ENCODE data around the gene GPR183.

GPR183 gene

DNA sequence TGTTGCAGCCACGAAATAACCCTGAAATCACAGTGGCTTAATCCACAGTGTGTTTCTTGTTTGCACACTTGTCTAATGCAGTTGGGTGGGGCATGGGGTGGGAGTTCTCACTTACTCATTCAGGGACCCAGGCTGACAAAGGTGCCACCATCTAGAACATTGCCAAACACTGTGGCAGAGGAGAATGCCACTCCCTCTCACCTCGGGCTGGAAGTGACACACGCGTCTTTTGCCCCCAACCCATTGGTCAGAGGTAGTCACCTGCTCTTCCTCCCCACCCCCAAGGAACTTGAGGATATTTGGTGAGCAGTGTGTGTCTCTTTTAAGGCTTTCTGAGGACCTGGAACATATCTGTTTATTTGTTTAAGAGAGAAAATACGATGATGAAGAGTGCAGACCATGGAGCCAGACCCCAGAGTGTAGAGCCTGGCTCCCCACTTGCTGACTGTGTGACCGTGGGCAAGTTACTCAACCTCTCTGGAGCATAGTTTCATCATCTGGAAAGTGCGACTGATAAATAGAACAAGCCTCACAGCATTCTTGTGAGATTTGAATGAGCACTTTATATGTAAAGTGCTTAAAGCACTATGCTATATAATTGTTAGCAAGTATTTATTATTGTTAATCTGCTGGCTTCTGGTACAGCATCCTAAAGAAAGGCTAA is 17.4 kb downstream of the GPR183 start:
- no peak for DNase-seq

DNA sequence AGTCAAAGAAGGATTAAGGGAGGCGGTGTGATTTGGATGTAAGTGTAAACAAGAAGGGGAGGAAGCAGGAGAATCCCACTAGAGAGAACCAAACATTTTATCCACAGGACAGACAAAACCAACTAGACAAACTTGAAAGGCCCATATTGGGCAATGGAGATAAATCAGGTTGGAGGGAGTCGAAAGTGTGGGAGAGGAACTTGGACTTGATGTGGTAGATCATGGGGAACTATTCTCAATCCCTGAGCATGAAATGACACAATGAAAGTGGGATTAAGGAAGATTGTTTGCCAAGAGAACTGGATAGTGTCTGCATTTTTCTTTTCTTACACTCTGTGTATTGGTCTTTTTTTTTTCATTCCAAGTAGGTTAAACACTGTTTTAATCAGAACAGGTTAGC is 17.9 kb downstream of the GPR183 start:
- DNase-seq: no peak

DNA sequence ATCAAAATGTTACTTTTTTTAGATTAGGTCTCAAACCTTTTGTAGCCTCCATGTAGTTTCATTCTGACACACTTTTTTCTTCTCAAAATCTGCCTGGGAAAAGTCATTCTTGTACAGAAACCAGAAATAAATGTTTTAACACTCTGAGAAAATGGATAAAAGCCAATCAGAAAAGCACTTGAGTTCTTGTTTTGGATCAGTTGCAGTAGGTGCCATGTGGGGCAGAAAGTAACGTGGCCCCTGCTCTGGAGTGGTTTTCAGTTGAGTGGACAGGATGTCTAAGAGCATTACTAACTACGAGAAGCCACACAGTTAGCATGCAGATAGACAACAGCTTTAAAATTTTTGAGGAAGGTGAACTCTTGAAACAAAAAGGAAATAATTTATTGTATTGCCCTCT is 19.1 kb downstream of the GPR183 start:
- DNase-seq: no peak

DNA sequence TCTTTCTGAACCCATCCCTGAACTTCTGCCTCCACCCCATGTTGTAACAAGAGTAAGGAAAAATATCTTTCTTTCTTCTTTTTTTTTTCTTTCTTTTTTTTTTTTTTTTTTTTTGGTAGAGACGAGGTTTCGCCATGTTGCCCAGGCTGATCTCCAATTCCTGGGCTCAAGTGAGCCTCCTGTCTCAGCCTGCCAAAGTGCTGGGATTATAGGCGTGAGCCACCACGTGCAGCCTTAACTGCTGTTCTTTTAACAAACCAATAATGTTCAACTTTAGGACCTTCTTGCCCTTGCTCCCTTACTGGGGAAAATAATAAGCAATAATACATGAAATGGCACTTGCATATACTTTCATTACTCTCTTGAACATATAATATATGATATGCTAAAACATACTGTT is 19.6 kb downstream of the GPR183 start:
- DNase-seq: no peak

DNA sequence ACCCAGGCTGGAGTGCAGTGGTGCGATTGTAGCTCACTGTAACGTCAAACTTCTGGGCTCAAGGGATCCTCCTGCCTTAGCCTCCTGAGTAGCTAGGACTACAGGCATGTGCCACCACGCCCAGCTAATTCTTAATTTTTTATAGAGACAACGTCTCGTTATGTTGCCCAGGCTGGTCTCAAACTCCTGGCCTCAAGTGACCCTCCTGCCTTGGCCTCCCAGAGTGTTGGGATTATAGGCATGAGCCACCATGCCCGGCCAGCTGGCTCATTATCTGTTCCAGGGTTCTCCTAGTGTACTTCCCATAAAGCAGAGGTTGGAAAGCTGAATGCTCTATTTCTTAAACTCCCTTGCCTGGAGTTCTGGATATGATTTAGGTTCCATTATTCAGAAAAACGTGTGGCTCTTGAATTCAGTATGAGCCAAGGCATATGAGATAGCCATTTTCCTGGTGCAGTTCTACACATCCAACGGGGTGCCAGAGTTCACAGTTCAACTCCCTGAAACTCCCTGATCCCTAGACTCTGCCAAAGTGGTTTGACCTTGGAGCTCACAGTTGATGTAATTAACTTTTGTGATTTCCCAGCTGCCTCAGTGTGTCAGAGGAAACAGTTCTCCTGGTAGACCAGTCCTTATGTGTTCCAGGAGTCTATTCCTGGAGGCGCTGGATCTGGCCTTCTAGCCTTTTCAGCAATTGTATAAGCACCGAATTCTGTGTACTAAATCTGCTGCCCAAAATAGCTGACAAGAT is 21.6 kb downstream of the GPR183 start:
- DNase-seq: no peak

DNA sequence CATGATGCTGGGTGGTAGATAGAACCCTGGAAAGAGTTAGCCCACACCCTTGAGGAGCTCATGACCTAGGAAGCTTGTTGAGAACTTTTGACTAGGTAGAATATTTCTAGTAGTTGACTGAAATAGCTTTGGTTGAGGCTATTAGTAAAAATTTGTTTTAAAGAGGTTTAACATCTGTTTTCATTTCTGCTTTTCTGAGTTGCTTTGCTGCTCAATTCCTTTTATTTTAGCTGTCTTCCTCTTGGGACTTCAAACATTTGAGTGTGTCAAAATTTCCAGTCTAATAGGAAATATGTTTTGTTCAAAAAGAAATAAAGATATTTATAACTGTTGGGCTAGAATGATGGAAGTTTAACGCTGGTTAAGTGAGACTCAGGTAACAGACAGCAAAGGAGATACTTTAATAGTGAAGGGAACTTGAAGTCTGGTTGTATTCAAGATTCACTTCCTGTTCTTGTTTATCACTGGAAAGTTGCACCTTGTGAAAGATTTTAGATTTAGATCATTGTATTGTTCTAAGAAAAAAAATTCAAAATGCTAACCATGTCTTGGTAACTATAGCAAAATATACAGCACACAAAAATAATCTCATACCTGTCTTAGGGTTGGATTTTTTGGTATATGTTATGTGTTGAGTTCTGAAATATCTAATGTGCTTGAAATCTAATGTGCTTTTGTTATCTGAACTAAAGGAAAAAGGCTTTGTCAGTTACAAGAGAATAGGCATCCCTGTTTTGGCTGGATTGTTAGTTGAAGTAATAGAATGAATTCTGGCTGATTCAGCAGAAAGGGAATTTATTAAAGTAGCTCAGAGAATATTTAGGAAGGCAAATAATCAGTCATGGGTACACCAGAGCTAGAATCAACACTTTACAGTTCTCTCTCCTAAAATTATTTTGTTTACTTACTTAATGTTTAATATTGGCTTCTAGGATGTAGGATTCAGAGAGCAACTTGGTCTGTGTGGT is 24.7 kb downstream of the GPR183 start:
- no peak for DNase-seq

DNA sequence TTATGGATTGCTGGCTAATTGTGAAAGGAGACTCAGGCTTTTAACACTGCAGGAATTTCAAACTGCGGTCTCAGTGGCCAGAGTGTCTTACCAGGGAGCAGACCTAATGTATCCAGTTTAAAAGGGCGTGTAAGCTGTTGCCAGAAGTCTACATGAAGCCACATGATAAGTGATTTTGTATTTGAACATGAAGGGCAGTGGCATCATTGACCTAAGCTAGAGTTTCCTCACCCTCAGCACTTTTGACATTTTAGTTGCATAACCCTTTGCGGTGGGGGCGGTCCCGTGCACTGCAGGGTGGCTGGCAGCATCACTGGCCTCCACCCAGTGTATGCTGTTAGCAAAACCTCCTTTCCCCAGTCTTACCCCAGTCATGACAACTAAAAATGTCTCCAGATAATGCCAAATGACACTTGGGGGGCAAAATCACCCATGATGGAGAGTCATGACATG is 25.4 kb downstream of the GPR183 start:
- peak in 1 of 4 experiments; percentile 21 for DNase-seq

DNA sequence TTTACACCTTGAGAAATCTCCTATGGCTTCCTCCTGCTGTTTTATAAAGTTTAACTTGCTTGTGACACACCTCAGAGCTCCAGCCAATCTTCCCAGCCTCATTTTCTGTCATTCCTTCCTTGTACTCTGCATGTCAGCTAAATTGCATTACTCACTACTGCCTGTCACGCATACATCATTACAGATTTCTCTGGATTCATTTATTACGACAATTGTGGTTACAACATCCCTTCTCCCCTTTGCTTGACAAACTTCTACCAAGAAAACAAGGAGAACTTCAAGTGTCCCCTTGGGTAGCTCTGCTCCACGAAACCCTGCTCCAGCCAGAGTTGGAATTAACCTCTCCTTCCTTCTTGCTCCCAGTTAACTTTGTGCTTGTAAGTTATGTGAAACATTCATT is 27.0 kb downstream of the GPR183 start:
- no peak for DNase-seq

DNA sequence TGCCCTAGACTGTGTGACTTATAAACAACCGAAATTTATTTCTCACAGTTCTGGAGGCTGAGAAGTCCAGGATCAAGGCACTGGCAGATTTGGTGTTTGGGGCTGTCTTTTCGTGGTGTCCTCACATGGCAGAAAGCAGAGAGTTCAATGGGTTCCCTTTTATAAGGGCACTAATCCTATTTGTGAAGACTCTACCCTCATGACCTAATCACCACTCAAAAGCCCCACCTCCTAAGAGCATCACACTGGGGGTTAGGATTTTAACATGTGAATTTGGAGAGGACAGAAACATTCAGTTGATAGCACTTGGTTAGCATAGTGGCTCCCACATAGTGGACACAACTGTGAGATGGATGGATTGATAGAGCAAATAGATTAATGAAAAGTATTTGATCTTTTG is 27.6 kb downstream of the GPR183 start:
- no peak for DNase-seq

DNA sequence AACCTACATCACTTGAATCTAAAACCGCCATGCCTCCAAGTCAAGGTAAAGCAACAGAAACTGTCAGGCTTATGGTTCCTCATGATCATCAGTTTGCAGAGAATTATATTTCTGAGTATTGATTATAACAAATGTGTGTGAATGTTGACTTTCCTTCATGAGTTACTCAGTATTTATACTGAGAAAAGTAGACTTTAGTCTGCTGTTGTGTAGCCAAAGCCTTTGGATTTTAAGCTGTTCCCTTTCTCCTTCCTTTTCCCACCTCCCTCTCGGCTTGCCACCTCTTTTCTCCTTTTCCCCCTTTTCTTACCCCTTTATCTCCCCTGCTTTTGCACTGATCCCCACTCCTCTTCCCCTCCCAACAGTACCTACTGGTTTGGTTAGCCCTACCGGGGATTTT is 28.4 kb downstream of the GPR183 start:
- DNase-seq: no peak

DNA sequence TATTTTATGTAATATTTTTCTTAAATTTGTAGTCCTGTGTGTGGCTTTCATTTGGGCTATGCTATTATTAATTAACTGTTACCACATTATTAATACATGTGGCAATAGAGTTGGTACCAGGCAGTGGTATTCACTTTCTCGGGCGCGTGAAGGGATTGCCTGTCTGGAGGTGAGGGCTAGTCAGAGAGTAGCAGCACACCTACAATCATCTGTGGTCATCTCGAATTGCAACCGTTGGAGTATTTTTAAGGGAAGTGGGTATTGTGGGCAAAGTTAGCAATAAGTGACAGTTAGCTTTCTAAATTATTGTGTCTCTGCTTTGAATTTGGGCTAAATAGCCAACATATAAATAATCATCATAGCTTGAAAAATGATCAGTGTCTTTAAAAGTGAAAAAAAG is 29.0 kb downstream of the GPR183 start:
- no peak for DNase-seq

DNA sequence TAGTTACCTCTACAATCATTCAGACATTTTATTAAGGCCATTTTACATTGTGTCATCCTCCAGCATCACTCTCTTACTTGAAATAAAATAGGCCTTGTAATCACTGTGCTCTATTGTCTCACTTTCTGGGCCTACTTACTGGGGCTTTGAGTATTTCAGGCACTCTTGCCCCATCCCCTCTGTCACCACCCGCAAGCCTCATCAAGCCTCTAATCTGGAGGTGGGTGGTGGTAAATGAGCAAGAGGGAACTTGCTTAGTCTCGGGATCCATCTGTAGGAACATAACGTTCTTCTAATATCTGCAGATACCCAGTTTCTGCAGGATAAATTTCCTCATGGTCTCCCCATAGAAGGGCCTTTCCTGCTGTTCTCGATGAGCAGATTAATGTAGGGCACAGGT is 29.6 kb downstream of the GPR183 start:
- no peak for DNase-seq

DNA sequence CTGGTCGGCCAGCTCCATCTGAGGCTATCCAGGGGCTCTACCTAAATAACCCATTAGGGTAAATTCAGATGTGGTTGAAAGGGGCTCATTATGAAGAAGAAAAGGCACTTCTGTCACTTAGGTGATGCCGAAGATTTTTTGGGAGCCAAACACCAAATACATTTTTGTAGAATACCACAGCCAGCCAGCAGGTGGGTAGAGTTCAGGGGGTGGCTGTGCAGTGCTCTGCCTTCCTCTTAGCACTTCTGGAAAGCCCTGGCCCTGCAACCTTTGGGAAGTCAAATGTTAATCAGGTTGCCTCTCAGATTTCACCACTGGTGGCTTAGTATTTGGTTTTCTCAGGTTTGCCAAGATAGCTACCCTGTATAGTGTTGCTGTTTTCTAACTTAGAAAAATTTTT is 30.5 kb downstream of the GPR183 start:
- no peak for DNase-seq

DNA sequence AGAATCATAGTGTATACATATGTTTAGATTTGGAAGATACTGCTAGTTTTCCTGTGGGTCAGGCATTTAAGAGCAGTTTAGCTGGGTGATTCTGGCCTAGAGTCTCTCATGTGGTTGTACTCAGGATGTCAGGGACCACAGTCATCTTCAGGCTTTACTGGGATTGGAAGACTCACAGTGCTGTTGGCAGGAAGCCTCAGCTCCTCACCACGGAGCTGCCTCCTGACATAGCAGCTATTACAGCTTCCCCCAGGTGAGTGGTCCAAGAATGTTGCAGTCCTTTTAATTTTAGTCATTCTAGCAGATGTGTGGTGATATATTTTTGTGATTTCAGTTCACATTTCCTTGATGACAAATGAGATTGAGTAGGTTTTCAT is 32.1 kb downstream of the GPR183 start:
- no peak for DNase-seq

DNA sequence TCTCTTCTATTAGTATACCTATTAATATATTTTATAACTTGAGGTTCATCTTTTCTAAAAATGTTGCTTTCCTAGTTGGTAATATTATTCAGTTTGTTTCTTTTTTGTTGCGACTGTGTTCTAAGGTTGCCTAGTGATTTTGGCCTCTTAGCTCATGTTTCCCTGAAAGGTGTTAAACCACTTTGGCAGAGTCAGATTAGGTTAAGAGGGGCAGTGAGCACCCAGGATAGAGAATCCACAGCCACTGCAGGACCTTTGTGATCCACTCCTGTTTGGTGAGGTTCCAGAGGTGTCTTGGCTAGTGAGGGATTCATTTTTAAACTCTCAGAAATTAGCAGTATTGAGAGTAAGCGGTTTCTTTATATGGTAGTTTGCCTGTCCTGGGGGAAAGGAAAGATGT is 34.1 kb downstream of the GPR183 start:
- no peak for DNase-seq

DNA sequence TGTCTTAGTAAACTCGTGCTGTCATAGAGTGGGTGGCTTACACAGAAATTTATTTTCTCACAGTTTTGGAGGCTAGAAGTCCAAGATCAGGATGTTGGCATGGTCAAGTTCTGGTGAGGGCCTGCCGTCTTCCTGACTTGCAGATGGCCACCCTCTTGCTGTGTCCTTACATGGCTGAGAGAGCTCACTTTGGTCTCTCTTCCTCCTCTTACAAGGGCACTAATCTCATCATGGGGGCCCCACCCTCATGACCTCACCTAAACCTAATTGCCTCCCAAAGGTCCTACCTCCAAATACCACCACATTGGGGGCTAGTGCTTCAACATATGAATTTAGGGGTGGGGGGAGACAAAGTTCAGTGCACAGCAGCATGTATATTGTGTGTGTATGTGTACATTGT is 34.7 kb downstream of the GPR183 start:
- DNase-seq: no peak

DNA sequence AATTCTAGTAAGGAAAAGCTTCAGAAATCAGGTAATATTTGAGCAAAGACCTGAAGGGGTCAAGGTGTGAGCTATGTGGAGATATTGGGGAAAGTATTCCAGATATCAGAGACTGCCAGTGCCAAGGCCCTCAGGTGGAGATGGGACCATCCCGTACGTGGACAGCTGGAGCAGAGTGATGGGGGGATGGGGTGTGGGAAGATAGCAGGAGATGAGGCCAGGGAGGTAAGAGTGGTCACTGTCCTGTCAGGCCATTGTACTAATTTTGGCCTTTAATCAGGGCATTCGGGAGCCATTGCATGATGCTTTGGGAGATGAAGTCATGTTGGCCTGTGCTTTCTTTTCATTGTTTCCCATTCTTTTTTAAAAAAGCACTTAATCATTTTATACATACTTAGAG is 36.0 kb downstream of the GPR183 start:
- no peak for DNase-seq

DNA sequence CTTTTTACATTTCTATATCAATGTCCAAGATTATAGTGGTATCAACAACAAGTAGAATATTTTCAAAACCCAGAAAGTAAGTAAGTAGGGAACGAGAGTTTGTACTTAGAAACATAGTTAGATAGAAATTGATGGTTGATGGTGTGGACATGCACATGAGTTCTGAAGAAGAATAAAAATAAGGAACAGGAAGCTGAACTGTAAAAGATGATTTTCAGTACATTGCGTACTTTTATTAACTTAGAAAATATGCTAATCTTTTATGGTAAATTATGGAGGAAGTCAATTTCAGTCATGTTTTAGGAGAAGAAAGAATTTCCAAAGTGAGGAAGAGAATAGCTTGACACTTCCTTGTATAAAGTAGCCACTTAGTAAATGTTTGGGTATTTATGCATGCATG is 36.7 kb downstream of the GPR183 start:
- DNase-seq: no peak

DNA sequence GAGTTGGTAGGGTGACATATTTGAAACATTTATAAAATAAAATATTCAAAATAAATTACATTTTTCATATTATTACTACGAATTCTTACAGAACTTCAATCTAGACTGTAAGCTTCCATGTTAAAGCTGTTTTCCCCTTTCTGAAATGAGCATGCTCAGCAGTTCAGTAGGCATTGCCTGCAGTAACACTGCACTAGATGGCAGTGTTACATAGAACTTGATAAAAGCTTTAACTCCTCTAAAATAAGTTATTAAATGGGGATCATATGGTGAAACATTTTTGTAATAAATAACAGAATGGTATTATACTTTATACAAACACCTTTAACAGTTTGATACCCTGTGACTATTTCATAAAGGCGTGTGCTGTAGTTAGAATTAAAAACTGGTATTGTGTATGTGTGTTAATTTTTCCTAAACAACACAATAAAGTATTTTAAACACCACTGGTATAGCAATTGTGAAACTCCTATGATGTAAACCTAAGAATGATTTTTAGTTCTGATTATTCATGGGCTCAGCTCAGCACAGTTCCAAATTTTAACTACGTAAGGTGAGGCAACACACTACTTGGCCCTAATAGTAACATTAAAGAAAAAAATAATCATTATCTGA is 37.5 kb downstream of the GPR183 start:
- DNase-seq: no peak

DNA sequence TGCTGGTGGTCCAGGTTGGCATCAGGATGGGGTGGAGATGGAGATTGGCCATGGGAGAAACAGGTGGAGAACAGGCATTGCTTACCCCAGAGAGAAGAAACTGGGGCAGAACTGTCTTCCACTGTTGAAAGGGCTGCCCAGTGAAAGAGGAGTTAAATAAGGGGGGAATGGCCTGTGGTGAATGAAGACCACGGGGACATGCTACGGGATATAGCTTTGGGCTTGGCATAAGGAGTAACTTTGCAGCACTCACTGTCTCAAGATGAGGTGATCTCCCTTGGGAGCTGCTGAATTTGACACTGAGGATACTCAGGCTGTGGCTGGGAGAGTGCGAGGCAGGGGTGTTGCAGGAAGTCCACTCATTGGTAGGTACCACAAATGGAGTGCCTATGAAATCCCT is 38.4 kb downstream of the GPR183 start:
- no peak for DNase-seq

DNA sequence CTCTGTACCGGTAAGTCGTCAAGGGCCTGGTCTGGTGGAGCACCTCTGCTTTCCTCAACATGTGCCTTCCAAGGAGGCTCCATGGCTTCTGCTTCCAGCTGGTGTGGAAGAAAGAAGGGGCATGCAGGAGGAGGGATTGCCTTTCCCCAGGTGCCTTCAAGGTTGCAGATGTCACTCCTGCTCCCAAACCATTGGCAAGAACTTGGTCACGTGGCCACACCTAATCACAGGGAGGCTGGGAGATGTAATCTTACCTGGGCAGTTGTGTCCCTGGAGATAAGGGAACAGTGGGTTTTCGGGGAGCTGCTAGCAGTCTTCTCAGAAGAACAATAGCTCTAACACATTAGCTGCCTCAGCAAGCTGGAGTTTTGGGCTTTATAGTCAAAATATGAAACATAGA is 39.3 kb downstream of the GPR183 start:
- DNase-seq: no peak

DNA sequence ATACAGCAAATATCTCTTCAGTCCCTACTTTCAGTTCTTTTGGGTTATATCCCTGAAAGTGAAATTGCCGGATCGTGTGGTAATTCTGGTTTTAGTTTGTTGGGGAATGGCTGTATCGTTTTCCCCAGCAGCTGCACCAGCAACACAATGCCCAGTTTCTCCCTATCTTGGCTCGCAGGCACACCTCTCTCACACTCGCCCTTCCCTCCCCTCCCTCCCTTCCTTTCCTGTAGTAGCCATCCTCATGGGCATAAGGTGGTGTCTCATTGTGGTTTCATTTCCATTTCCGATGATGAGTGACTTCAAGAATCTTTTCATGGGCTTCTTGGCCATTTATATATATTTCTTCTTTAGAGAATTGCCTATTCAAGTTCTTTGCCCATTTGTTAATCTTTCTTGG is 40.4 kb downstream of the GPR183 start:
- no peak for DNase-seq

DNA sequence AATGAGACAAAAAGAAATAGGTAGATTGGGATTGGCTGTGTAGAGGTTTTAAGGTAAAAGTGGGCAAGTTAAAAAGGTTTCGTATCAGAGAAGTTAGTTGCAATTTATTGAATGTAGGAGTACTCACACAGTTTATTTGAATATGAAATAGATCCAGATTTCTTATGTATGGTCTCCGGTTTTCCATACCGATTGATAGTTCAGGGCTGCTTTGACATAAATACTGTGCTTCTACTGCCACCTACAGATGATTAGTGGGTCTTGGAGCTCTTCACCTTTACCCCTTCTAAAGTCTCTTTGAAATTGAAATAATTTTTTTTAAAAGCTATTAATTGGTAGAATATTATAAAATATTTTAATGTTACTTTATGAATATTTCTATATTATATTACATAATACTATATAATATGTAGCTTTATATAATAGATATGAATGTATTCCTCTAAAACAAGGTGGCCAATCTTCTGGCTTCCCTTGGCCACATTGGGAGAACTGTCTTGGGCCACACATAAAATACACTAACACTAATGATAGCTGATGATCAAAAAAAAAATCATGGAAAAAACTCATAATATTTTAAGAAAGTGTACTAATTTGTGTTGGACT is 41.3 kb downstream of the GPR183 start:
- no peak for DNase-seq

All from activated CD4-positive, CD25-positive, alpha-beta regulatory T cell (primary cell).